HFFc6 (cell line): ENCODE measurements around the gene CRB3. TPM values are rescaled to one million over a fixed set of nuclear protein-coding genes. Genes with fewer than 3 reads are reported as not detected.

ENCODE experiments used
- DNase-seq: peaks from one replicate; pipeline ENCODE4 v3.0.0-alpha.2; 2018
- H3K27ac Mint-ChIP-seq: 2 replicates; pipeline ENCODE4 v1.8.0; 2020; ENCODE audit warnings: mild to moderate bottlenecking, mixed read lengths
- H3K27me3 Mint-ChIP-seq: 2 replicates; pipeline ENCODE4 v1.8.0; 2021; ENCODE audit warnings: mild to moderate bottlenecking, moderate library complexity, mixed read lengths; ENCODE audit not compliant: insufficient read depth
- H3K36me3 Mint-ChIP-seq: 2 replicates; pipeline ENCODE4 v1.8.0; 2021; ENCODE audit warnings: low read depth, mixed read lengths
- H3K4me1 Mint-ChIP-seq: 2 replicates; pipeline ENCODE4 v1.8.0; 2020; ENCODE audit warnings: low read depth, mixed read lengths
- H3K4me3 Mint-ChIP-seq: 2 replicates; pipeline ENCODE4 v1.8.0; 2020; ENCODE audit warnings: mild to moderate bottlenecking, moderate library complexity, mixed read lengths
- H3K9me3 Mint-ChIP-seq: 2 replicates; pipeline ENCODE4 v1.8.0; 2020; ENCODE audit warnings: mild to moderate bottlenecking, mixed read lengths
- total RNA-seq, 6 experiments: library from RNA; stranded (reverse); fragmentation: NEBNext Ultra II Directional; extraction: Animal tissue kit (Norgen Biotek cat#: 25700); gene quantifications; 2 replicates in 1 of 6; 3 replicates in 5 of 6; pipeline ENCODE4 v1.2.3, GENCODE V29; 2021
- TF ChIP-seq, protein P1 (sequence below): fragments of 200-600 bp; sonication (generic); IDR thresholded peaks from 2 replicates; pipeline ENCODE4 v1.5.0; 2021; ENCODE audit warnings: antibody characterized with exemption, mild to moderate bottlenecking

The CRB3 gene
- total RNA-seq, 6 experiments from 2014 or later: not detected

DNA sequence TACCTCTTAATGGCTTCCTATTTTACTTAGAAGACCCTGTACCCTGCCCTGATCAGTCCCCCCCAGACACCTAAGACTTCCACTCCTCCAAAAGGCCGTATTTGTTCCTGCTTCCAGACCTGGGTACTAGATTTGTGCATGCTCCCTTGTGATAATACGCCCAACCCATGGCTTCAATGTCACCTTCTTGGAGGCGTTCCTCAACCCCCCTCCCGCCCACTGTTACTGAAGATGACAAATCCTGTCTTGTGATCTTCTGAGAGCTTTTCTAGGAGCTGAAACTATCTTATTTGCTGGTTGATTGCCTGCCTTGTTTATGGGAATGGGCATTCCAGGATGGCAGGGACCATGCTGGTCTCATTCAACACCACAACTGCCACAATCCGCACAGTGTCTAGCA, 13.9 kb upstream of the CRB3 start:
- no peak overlapping the region for H3K27ac Mint-ChIP-seq
- peaks cover 18% of the 10 kb centered on the region for H3K9me3 Mint-ChIP-seq

DNA sequence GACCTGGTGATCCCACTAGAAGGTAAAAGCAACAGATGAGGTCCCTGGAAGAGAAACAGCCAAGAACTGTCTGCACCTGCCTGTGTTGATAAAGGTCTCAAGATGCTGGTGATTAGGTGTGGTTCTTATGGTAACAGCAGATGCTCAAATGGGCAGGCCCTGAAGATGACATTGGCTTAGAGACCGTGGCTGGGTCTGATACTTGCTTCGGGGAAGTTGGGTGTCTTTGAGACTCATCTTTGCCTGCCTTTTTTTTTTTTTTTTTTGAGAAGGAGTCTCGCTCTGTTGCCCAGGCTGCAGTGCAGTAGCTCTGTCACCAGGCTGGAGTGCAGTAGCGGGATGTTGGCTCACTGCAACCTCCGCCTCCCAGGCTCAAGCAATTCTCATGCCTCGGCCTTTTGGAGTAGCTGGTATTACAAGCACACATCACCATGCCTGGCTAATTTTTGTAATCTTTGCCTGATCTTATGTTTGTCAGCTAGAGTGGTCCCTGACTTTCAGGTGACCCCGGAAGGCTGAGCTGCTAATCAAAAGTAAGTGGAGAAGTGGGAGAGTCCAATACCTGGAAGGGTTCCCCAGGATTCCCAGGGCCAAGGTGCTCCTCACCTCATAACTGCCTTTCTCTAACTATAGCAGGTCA, 12.4 kb upstream of the CRB3 start:
- Mint-ChIP-seq H3K4me1 (no peaks in the 10 kb centered on the region), H3K27me3 (peaks cover 4% of the 10 kb centered on the region; the same call in 1 of the 2 replicates), H3K9me3 (peaks cover 16% of the 10 kb centered on the region), H3K4me3 (no peak overlapping the region), H3K36me3 (peaks cover 34% of the 10 kb centered on the region), H3K27ac (no peak overlapping the region)
- TF ChIP-seq, protein P1, sequence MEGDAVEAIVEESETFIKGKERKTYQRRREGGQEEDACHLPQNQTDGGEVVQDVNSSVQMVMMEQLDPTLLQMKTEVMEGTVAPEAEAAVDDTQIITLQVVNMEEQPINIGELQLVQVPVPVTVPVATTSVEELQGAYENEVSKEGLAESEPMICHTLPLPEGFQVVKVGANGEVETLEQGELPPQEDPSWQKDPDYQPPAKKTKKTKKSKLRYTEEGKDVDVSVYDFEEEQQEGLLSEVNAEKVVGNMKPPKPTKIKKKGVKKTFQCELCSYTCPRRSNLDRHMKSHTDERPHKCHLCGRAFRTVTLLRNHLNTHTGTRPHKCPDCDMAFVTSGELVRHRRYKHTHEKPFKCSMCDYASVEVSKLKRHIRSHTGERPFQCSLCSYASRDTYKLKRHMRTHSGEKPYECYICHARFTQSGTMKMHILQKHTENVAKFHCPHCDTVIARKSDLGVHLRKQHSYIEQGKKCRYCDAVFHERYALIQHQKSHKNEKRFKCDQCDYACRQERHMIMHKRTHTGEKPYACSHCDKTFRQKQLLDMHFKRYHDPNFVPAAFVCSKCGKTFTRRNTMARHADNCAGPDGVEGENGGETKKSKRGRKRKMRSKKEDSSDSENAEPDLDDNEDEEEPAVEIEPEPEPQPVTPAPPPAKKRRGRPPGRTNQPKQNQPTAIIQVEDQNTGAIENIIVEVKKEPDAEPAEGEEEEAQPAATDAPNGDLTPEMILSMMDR: no peak
- DNase-seq: no peak

More for the DNA sequence above, 13.9 kb upstream of the CRB3 start:
- TF ChIP-seq, protein P1: no peak
- no peak for DNase-seq
- H3K4me1 Mint-ChIP-seq: no peaks in the 10 kb centered on the region
- H3K4me3 Mint-ChIP-seq: no peak overlapping the region
- H3K36me3 Mint-ChIP-seq: peaks cover 42% of the 10 kb centered on the region
- H3K27me3 Mint-ChIP-seq: peaks cover 4% of the 10 kb centered on the region; the same call in 1 of the 2 replicates

DNA sequence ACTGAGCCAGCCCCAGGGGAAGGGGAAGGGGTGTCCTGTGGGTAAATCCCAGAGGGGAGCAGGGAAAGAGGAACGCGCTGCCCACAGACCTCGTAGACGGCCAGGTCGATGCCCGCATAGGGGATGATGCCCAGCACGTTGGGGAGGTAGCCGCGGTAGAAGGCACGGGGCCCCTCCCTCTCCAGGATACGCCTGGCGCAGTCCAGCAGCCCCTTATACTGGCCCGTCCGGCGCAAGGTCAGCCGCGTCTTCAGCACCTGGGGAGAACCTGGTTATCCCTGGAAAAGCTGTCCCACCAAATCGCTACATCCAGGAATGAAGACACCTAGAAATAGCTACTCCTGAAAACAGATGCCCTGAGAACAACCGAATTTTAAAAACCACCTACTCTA, 11.9 kb upstream of the CRB3 start:
- TF ChIP-seq, protein P1: no peak
- Mint-ChIP-seq H3K27ac (no peak overlapping the region), H3K36me3 (peaks cover 34% of the 10 kb centered on the region), H3K27me3 (peaks cover 4% of the 10 kb centered on the region; the same call in 1 of the 2 replicates), H3K4me1 (no peaks in the 10 kb centered on the region), H3K9me3 (peaks cover 16% of the 10 kb centered on the region), H3K4me3 (no peak overlapping the region)
- no peak for DNase-seq

DNA sequence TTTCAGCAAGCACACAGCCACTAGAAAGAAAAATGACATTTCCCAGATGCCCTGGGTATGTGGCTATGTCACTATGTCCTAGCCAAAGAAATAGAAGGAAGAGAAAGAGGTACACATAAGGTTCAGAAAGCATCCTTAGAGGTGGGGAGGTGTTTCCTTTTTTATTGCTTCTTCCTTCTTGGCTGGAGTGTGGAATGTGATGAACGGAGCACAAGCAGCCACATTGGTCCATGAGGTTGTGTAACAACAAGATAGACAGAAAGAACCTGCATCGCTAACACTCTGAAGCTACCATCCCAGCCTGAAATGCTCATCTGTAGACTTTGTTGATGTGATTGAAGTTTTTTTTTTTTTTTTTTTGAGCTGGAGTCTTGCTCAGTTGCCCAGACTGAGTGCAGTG, 11.2 kb upstream of the CRB3 start:
- H3K9me3 Mint-ChIP-seq: peaks cover 16% of the 10 kb centered on the region
- TF ChIP-seq, protein P1: no peak

DNA sequence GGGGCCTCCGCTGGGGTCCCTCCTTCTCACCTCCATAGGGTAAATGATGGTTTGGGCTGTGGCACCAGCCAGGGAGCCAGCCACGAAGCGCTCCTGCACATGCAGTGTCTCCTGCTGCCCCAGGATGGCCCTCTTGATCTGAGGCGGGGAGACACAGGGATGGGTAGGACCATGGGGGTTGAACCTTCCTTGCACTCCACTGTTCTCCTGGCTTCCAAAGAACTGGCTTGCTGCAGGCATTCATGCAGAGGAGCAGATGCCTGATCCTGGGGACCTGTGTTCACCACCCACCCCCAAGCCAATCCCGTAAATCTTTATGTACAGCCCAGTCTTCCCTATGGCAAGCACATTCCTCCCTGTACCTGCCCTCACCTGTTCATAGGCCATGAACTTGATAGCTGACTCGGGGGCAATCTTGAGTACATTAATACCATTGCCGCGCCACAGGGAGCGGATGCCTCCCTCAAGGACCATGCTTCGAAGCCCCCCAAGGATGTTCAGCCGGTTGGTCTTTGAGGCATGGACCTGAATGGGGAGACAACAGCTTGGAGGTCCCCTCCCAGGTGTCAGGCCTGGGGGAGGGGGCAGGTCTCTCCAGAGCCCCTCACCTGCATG, 10.0 kb upstream of the CRB3 start:
- H3K27ac Mint-ChIP-seq: no peak overlapping the region
- H3K9me3 Mint-ChIP-seq: peaks cover 16% of the 10 kb centered on the region
- TF ChIP-seq, protein P1: no peak
- peaks cover 14% of the 10 kb centered on the region for H3K4me1 Mint-ChIP-seq
- peaks cover 34% of the 10 kb centered on the region for H3K36me3 Mint-ChIP-seq
- no peak for DNase-seq
- H3K4me3 Mint-ChIP-seq: no peak overlapping the region
- peaks cover 5% of the 10 kb centered on the region; the same call in 1 of the 2 replicates for H3K27me3 Mint-ChIP-seq

More for the DNA sequence above, 11.2 kb upstream of the CRB3 start:
- H3K4me1 Mint-ChIP-seq: peaks cover 3% of the 10 kb centered on the region
- H3K36me3 Mint-ChIP-seq: peaks cover 34% of the 10 kb centered on the region
- H3K27me3 Mint-ChIP-seq: peaks cover 4% of the 10 kb centered on the region; the same call in 1 of the 2 replicates
- no peak overlapping the region for H3K27ac Mint-ChIP-seq
- DNase-seq: no peak
- no peak overlapping the region for H3K4me3 Mint-ChIP-seq
